ENCODE data around the gene TBX4. TPM values are rescaled to one million over a fixed set of nuclear protein-coding genes. Genes with fewer than 3 reads are reported as not detected.

The TBX4 gene
- total and polyA plus RNA-seq, 2 of the 13 experiments (the other 11 are each of a cell fraction or from before 2014, with no cell fraction given), result 0.11 to 1.1 TPM

DNA sequence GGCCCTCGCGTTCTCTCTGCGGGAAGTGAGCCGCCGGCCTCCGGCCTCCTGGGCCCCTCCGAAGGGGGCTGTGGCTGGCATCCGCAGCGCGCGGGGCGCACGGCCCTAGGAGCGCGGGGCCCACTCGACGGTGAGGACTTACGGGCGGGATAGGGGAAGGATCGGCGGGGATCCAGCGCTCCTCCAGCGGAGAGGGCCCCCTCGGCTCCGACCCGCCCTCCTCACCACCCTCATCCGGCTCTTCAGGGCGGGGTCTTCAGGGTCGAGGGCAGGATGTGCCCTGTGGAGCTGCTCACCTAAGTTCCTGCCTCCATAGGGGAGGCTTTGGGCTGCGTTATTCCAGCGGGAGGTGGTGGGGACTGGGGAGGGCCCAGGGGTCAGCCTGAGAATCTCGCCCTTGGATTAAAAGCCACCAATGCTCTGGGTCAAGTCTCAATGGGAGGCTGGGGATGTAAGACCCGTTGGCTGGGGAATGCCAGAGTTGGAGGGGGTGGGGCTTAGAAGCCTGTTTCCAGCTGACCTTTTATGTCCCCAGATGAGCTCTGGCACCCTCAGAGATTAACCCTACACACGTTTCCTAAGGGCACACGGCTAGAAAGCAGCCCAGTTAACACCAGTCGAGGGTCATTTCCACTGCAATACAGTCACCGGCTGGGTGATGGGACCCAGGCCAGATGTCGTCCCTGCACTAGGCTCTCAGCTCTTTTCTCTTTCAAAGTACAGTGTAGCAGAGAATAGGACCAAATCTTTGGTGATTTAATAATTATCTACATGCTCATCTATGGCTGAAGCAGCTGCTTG, 39.2 kb upstream of the TBX4 start (continued):
- TF ChIP-seq, protein P1, sequence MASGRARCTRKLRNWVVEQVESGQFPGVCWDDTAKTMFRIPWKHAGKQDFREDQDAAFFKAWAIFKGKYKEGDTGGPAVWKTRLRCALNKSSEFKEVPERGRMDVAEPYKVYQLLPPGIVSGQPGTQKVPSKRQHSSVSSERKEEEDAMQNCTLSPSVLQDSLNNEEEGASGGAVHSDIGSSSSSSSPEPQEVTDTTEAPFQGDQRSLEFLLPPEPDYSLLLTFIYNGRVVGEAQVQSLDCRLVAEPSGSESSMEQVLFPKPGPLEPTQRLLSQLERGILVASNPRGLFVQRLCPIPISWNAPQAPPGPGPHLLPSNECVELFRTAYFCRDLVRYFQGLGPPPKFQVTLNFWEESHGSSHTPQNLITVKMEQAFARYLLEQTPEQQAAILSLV (CRISPR knock-in tag; IDR thresholded peaks at IDR 0.05; ENCODE audit: borderline replicate concordance), result 0 out of 2 replicates have a peak, but pooled peaks have one; percentile 72
- TF ChIP-seq, protein P2, sequence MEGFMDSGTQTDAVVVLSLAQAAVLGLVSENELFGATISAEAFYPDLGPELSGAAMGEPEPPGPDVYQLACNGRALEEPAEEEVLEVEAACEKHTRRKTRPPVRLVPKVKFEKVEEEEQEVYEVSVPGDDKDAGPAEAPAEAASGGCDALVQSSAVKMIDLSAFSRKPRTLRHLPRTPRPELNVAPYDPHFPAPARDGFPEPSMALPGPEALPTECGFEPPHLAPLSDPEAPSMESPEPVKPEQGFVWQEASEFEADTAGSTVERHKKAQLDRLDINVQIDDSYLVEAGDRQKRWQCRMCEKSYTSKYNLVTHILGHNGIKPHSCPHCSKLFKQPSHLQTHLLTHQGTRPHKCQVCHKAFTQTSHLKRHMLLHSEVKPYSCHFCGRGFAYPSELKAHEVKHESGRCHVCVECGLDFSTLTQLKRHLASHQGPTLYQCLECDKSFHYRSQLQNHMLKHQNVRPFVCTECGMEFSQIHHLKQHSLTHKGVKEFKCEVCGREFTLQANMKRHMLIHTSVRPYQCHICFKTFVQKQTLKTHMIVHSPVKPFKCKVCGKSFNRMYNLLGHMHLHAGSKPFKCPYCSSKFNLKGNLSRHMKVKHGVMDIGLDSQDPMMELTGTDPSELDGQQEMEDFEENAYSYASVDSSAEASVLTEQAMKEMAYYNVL (CRISPR knock-in tag; IDR thresholded peaks at IDR 0.05; ENCODE audit: borderline replicate concordance), result 0 out of 2 replicates have a peak, but pooled peaks have one; percentile 28
- no peak for TF ChIP-seq FOSL1 (CRISPR knock-in tag; IDR thresholded peaks at IDR 0.05; ENCODE audit: borderline replicate concordance)
- no peak for TF ChIP-seq ZKSCAN1 (IDR thresholded peaks at IDR 0.05; ENCODE audit: low read length)
- TF ChIP-seq ZNF747 (CRISPR knock-in tag; IDR thresholded peaks at IDR 0.05; ENCODE audit: borderline replicate concordance), result 0 out of 2 replicates have a peak, but pooled peaks have one; percentile 45
- no peak for TF ChIP-seq SMAD1 (CRISPR knock-in tag; IDR thresholded peaks at IDR 0.05; ENCODE audit: borderline replicate concordance, low read depth)
- TF ChIP-seq, protein P3, sequence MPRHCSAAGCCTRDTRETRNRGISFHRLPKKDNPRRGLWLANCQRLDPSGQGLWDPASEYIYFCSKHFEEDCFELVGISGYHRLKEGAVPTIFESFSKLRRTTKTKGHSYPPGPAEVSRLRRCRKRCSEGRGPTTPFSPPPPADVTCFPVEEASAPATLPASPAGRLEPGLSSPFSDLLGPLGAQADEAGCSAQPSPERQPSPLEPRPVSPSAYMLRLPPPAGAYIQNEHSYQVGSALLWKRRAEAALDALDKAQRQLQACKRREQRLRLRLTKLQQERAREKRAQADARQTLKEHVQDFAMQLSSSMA (CRISPR knock-in tag; IDR thresholded peaks at IDR 0.05), result no peak
- TF ChIP-seq TP53 (CRISPR knock-in tag; conservative IDR thresholded peaks at IDR 0.05), result no peak
- TF ChIP-seq, protein P4, sequence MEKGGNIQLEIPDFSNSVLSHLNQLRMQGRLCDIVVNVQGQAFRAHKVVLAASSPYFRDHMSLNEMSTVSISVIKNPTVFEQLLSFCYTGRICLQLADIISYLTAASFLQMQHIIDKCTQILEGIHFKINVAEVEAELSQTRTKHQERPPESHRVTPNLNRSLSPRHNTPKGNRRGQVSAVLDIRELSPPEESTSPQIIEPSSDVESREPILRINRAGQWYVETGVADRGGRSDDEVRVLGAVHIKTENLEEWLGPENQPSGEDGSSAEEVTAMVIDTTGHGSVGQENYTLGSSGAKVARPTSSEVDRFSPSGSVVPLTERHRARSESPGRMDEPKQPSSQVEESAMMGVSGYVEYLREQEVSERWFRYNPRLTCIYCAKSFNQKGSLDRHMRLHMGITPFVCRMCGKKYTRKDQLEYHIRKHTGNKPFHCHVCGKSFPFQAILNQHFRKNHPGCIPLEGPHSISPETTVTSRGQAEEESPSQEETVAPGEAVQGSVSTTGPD (CRISPR knock-in tag; IDR thresholded peaks at IDR 0.05), result 0 out of 2 replicates have a peak, but pooled peaks have one; percentile 51
- no peak; the same call in none of the 2 replicates for TF ChIP-seq ZNF709 (CRISPR knock-in tag; IDR thresholded peaks at IDR 0.05)
- 0 out of 2 replicates have a peak, but pooled peaks have one; percentile 38 for TF ChIP-seq ARID2 (CRISPR knock-in tag; IDR thresholded peaks at IDR 0.05; ENCODE audit: borderline replicate concordance)
- peak; percentile 41; the same call in 1 of the 2 replicates for TF ChIP-seq ZNF670 (CRISPR knock-in tag; IDR thresholded peaks at IDR 0.05; ENCODE audit: borderline replicate concordance)
- TF ChIP-seq, protein P5, sequence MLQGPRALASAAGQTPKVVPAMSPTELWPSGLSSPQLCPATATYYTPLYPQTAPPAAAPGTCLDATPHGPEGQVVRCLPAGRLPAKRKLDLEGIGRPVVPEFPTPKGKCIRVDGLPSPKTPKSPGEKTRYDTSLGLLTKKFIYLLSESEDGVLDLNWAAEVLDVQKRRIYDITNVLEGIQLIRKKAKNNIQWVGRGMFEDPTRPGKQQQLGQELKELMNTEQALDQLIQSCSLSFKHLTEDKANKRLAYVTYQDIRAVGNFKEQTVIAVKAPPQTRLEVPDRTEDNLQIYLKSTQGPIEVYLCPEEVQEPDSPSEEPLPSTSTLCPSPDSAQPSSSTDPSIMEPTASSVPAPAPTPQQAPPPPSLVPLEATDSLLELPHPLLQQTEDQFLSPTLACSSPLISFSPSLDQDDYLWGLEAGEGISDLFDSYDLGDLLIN (CRISPR knock-in tag; IDR thresholded peaks at IDR 0.05; ENCODE audit: borderline replicate concordance), result 0 out of 2 replicates have a peak, but pooled peaks have one; percentile 27
- peak; percentile 99 for TF ChIP-seq ZNF543 (CRISPR knock-in tag; IDR thresholded peaks at IDR 0.05)
- TF ChIP-seq SMC3 (IDR thresholded peaks at IDR 0.05; ENCODE audit: low read length), result no peak
- no peak for TF ChIP-seq ZNF329 (CRISPR knock-in tag; IDR thresholded peaks at IDR 0.05; ENCODE audit: low read depth)
- TF ChIP-seq BHLHE40 (IDR thresholded peaks at IDR 0.05; ENCODE audit: low read length), result no peak
- peak; percentile 25; the same call in 1 of the 2 replicates for TF ChIP-seq ZNF296 (CRISPR knock-in tag; conservative IDR thresholded peaks at IDR 0.05)
- TF ChIP-seq TBP (CRISPR knock-in tag; IDR thresholded peaks at IDR 0.05), result no peak
- TF ChIP-seq KLF11 (CRISPR knock-in tag; IDR thresholded peaks at IDR 0.05), result no peak
- no peak for TF ChIP-seq ZNF432 (CRISPR knock-in tag; IDR thresholded peaks at IDR 0.05; ENCODE audit: borderline replicate concordance)
- TF ChIP-seq ZNF10 (CRISPR knock-in tag; IDR thresholded peaks at IDR 0.05; ENCODE audit: borderline replicate concordance, low read depth), result no peak
- no peak for TF ChIP-seq TOPORS (CRISPR knock-in tag; IDR thresholded peaks at IDR 0.05)

All from HepG2 (cell line).